HepG2 (cell line): ENCODE results near the gene KDM4E. TPM values are rescaled to one million over a fixed set of nuclear protein-coding genes. Genes with fewer than 3 reads are reported as not detected.

Source experiments
- CBX2 ChIP-seq, 2 experiments: fragments of 200-600 bp in 1 of 2; sonication (generic); formaldehyde crosslinking in 1 of 2; IDR thresholded peaks; 2 replicates each; pipeline versions ENCODE4 v1.7.0 to v1.8.1; 2018 to 2022; ENCODE audit warnings: low read depth in 2 of 2, low read length in 1 of 2, mild to moderate bottlenecking in 1 of 2, missing genetic modification reagents in 1 of 2
- FOXJ3 ChIP-seq: sonication (generic); formaldehyde crosslinking; IDR thresholded peaks from 2 replicates; pipeline ENCODE4 v1.4.0; 2020; ENCODE audit warnings: missing genetic modification reagents, mild to moderate bottlenecking, borderline replicate concordance
- FOXO1 ChIP-seq: sonication (generic); formaldehyde crosslinking; IDR thresholded peaks from 2 replicates; pipeline ENCODE4 v1.4.0; 2020; ENCODE audit warnings: missing genetic modification reagents
- HDAC2 ChIP-seq: sonication (generic); formaldehyde crosslinking; IDR thresholded peaks from 2 replicates; pipeline ENCODE4 v1.4.0; 2020; ENCODE audit warnings: missing genetic modification reagents
- ISL2 ChIP-seq: sonication (generic); formaldehyde crosslinking; IDR thresholded peaks from 2 replicates; pipeline ENCODE4 v1.5.0; 2020; ENCODE audit warnings: missing genetic modification reagents
- POLR2AphosphoS2 ChIP-seq: IDR thresholded peaks from 2 replicates; pipeline ENCODE4 v1.6.1; 2011; ENCODE audit warnings: low read depth, low read length, improper control_type of control experiment
- PPARG ChIP-seq: conservative IDR thresholded peaks from 2 replicates; pipeline ENCODE4 v1.6.1; 2016; ENCODE audit warnings: missing biosample characterization, missing genetic modification reagents
- SIX1 ChIP-seq: sonication (generic); formaldehyde crosslinking; IDR thresholded peaks from 2 replicates; pipeline ENCODE4 v1.4.0; 2020; ENCODE audit warnings: missing genetic modification reagents, borderline replicate concordance
- SRSF1 ChIP-seq: fragments of 200-400 bp; formaldehyde crosslinking; optimal IDR thresholded peaks from 2 replicates; pipeline ENCODE3; 2017; ENCODE audit warnings: mild to moderate bottlenecking, low read depth, low read length, moderate library complexity
- TGIF2 ChIP-seq: IDR thresholded peaks from 2 replicates; pipeline ENCODE4 v1.6.1; 2016; ENCODE audit warnings: control low read depth, missing compliant biosample characterization
- WIZ ChIP-seq: sonication (generic); formaldehyde crosslinking; IDR thresholded peaks from 2 replicates; pipeline ENCODE4 v1.5.1; 2020; ENCODE audit warnings: mild to moderate bottlenecking, missing genetic modification reagents
- ZNF20 ChIP-seq: sonication (generic); formaldehyde crosslinking; IDR thresholded peaks from 2 replicates; pipeline ENCODE4 v1.4.0; 2020; ENCODE audit warnings: mild to moderate bottlenecking, moderate library complexity, missing genetic modification reagents
- ZNF567 ChIP-seq: sonication (generic); formaldehyde crosslinking; IDR thresholded peaks from 2 replicates; pipeline ENCODE4 v1.8.1; 2023; ENCODE audit warnings: mild to moderate bottlenecking, missing genetic modification reagents, borderline replicate concordance
- polyA plus RNA-seq, 8 experiments: library from polyadenylated mRNA; depleted of rRNA in 3 of 8; stranded (reverse) in 7 of 8; unstranded in 1 of 8; fragments of >200 nt; fragmentation: Illumina TruSeq in 4 of 8; extraction: Trizol in 4 of 8; gene quantifications; 2 replicates each; pipeline versions ENCODE4 v1.2.1 to v1.2.3, GENCODE V29; 2011 to 2016; ENCODE audit warnings: low read depth in 4 of 8, missing spikeins in 1 of 8, mixed read lengths in 1 of 8; ENCODE audit not compliant: insufficient read depth in 1 of 8
- total RNA-seq, 5 experiments: library from RNA; depleted of rRNA; stranded (reverse); fragments of >200 nt; fragmentation: Illumina TruSeq; extraction: Trizol; gene quantifications; 2 replicates each; pipeline ENCODE4 v1.2.3, GENCODE V29; 2016; ENCODE audit warnings: low read depth in 1 of 5
- TF ChIP-seq, protein P1 (sequence below): sonication (generic); formaldehyde crosslinking; IDR thresholded peaks from 2 replicates; pipeline ENCODE4 v1.4.0; 2020; ENCODE audit warnings: missing genetic modification reagents
- TF ChIP-seq, protein P2 (sequence below): sonication (generic); formaldehyde crosslinking; IDR thresholded peaks from 2 replicates; pipeline ENCODE4 v1.4.0; 2020; ENCODE audit warnings: mild to moderate bottlenecking, missing genetic modification reagents
- TF ChIP-seq, protein P3 (sequence below): conservative IDR thresholded peaks from 2 replicates; pipeline ENCODE4 v1.6.1; 2018; ENCODE audit warnings: missing genetic modification reagents
- TF ChIP-seq, protein P4 (sequence below): IDR thresholded peaks from 2 replicates; pipeline ENCODE4 v1.4.0; 2020; ENCODE audit warnings: mild to moderate bottlenecking, missing genetic modification reagents

The KDM4E gene
- total and polyA plus RNA-seq, 2 of the 13 experiments (the other 11 are each of a cell fraction or from before 2014, with no cell fraction given) = not detected

DNA sequence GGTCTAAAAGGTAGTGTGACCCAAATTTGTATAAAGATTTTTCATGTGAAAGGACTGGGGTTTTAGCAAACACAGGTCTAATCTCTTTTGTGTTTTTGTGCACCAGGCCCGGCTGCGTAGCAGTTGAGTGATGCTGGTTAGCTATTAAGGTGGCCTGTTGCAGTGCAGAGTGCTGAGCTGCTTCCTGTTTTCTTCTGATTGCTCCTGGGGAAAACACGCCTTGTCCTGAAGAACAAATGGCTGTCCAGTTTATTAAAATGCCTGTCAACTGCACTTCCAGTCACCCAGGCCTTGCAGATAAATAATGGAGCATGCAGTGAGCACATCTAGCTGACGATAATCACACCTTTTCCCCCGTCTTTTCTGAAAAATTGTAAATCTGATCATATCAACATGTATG lies 43.5 kb downstream of the KDM4E start (continued):
- TF ChIP-seq HDAC2 (CRISPR knock-in tag) (peak; percentile 32; the same call in 1 of the 2 replicates), ZNF20 (CRISPR knock-in tag) (no peak), FOXO1 (CRISPR knock-in tag) (peak; percentile 73; the same call in 1 of the 2 replicates), FOXJ3 (CRISPR knock-in tag) (peak; percentile 58; the same call in 1 of the 2 replicates), SRSF1 (no peak), WIZ (no peak), SIX1 (CRISPR knock-in tag) (no peak), ISL2 (CRISPR knock-in tag) (0 out of 2 replicates have a peak, but pooled peaks have one; percentile 42), POLR2AphosphoS2 (no peak), ZNF567 (CRISPR knock-in tag) (no peak), PPARG (CRISPR knock-in tag) (no peak), CBX2 (IDR thresholded peaks at IDR 0.05; ENCODE audit: low read depth, low read length) (no peak), CBX2 (CRISPR knock-in tag; IDR thresholded peaks at IDR 0.05; ENCODE audit: low read depth) (no peak), TGIF2 (CRISPR knock-in tag) (peak; percentile 96)
- TF ChIP-seq, protein P1, sequence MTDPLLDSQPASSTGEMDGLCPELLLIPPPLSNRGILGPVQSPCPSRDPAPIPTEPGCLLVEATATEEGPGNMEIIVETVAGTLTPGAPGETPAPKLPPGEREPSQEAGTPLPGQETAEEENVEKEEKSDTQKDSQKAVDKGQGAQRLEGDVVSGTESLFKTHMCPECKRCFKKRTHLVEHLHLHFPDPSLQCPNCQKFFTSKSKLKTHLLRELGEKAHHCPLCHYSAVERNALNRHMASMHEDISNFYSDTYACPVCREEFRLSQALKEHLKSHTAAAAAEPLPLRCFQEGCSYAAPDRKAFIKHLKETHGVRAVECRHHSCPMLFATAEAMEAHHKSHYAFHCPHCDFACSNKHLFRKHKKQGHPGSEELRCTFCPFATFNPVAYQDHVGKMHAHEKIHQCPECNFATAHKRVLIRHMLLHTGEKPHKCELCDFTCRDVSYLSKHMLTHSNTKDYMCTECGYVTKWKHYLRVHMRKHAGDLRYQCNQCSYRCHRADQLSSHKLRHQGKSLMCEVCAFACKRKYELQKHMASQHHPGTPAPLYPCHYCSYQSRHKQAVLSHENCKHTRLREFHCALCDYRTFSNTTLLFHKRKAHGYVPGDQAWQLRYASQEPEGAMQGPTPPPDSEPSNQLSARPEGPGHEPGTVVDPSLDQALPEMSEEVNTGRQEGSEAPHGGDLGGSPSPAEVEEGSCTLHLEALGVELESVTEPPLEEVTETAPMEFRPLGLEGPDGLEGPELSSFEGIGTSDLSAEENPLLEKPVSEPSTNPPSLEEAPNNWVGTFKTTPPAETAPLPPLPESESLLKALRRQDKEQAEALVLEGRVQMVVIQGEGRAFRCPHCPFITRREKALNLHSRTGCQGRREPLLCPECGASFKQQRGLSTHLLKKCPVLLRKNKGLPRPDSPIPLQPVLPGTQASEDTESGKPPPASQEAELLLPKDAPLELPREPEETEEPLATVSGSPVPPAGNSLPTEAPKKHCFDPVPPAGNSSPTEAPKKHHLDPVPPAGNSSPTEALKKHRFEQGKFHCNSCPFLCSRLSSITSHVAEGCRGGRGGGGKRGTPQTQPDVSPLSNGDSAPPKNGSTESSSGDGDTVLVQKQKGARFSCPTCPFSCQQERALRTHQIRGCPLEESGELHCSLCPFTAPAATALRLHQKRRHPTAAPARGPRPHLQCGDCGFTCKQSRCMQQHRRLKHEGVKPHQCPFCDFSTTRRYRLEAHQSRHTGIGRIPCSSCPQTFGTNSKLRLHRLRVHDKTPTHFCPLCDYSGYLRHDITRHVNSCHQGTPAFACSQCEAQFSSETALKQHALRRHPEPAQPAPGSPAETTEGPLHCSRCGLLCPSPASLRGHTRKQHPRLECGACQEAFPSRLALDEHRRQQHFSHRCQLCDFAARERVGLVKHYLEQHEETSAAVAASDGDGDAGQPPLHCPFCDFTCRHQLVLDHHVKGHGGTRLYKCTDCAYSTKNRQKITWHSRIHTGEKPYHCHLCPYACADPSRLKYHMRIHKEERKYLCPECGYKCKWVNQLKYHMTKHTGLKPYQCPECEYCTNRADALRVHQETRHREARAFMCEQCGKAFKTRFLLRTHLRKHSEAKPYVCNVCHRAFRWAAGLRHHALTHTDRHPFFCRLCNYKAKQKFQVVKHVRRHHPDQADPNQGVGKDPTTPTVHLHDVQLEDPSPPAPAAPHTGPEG (CRISPR knock-in tag) = no peak
- TF ChIP-seq, protein P2, sequence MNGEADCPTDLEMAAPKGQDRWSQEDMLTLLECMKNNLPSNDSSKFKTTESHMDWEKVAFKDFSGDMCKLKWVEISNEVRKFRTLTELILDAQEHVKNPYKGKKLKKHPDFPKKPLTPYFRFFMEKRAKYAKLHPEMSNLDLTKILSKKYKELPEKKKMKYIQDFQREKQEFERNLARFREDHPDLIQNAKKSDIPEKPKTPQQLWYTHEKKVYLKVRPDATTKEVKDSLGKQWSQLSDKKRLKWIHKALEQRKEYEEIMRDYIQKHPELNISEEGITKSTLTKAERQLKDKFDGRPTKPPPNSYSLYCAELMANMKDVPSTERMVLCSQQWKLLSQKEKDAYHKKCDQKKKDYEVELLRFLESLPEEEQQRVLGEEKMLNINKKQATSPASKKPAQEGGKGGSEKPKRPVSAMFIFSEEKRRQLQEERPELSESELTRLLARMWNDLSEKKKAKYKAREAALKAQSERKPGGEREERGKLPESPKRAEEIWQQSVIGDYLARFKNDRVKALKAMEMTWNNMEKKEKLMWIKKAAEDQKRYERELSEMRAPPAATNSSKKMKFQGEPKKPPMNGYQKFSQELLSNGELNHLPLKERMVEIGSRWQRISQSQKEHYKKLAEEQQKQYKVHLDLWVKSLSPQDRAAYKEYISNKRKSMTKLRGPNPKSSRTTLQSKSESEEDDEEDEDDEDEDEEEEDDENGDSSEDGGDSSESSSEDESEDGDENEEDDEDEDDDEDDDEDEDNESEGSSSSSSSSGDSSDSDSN (CRISPR knock-in tag) = no peak
- TF ChIP-seq, protein P3, sequence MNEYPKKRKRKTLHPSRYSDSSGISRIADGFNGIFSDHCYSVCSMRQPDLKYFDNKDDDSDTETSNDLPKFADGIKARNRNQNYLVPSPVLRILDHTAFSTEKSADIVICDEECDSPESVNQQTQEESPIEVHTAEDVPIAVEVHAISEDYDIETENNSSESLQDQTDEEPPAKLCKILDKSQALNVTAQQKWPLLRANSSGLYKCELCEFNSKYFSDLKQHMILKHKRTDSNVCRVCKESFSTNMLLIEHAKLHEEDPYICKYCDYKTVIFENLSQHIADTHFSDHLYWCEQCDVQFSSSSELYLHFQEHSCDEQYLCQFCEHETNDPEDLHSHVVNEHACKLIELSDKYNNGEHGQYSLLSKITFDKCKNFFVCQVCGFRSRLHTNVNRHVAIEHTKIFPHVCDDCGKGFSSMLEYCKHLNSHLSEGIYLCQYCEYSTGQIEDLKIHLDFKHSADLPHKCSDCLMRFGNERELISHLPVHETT (CRISPR knock-in tag) = no peak
- TF ChIP-seq, protein P4, sequence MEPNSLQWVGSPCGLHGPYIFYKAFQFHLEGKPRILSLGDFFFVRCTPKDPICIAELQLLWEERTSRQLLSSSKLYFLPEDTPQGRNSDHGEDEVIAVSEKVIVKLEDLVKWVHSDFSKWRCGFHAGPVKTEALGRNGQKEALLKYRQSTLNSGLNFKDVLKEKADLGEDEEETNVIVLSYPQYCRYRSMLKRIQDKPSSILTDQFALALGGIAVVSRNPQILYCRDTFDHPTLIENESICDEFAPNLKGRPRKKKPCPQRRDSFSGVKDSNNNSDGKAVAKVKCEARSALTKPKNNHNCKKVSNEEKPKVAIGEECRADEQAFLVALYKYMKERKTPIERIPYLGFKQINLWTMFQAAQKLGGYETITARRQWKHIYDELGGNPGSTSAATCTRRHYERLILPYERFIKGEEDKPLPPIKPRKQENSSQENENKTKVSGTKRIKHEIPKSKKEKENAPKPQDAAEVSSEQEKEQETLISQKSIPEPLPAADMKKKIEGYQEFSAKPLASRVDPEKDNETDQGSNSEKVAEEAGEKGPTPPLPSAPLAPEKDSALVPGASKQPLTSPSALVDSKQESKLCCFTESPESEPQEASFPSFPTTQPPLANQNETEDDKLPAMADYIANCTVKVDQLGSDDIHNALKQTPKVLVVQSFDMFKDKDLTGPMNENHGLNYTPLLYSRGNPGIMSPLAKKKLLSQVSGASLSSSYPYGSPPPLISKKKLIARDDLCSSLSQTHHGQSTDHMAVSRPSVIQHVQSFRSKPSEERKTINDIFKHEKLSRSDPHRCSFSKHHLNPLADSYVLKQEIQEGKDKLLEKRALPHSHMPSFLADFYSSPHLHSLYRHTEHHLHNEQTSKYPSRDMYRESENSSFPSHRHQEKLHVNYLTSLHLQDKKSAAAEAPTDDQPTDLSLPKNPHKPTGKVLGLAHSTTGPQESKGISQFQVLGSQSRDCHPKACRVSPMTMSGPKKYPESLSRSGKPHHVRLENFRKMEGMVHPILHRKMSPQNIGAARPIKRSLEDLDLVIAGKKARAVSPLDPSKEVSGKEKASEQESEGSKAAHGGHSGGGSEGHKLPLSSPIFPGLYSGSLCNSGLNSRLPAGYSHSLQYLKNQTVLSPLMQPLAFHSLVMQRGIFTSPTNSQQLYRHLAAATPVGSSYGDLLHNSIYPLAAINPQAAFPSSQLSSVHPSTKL = peak; percentile 48; the same call in 1 of the 2 replicates
